NCI-H774 (cell line): ENCODE results near the gene SUN1.
"Not testable (repeated sequence)": the region's sequence is repeated elsewhere in the genome, so short reads cannot be mapped to it uniquely, and the experiment has no call there.

Experiments
- DNase-seq: peaks from one replicate; lab custom pipeline; 2025; lab: John Stamatoyannopoulos, UW

The SUN1 gene

GRCh38 chr7:920351-921070, 88.2 kb downstream of the SUN1 start:
- DNase-seq, result no peak

GRCh38 chr7:921071-921461, 88.8 kb downstream of the SUN1 start:
- DNase-seq, result no peak

- DNase-seq, result no peak
Measured at GRCh38 chr7:921581-922333, 89.5 kb downstream of the SUN1 start.

- DNase-seq, result no peak
Measured at GRCh38 chr7:922334-923107, 90.2 kb downstream of the SUN1 start.

- DNase-seq, result no peak
Measured at GRCh38 chr7:923108-924041, 91.1 kb downstream of the SUN1 start.

GRCh38 chr7:924042-924441, 91.8 kb downstream of the SUN1 start:
- not testable (repeated sequence) for DNase-seq
